Left lobe of liver (tissue), 1 donor: ENCODE results near the gene PTGIR. TPM values are rescaled to one million over a fixed set of nuclear protein-coding genes. Genes with fewer than 3 reads are reported as not detected.

Source experiments
- total RNA-seq: library from RNA; stranded (reverse); gene quantifications from one replicate; pipeline ENCODE4 v1.2.1, GENCODE V29; 2021
- donor health status: DM: no; HTN: yes; CAD: no.

Gene PTGIR
- total RNA-seq, 1 donor from 2014 or later, result 3.0 TPM

Other genes with a start within 250 kb of the PTGIR start
- 0.55 TPM for gene CCDC8, start 211.5 kb downstream of the PTGIR start, total RNA-seq
- gene PNMA8C, start 196.2 kb downstream of the PTGIR start, total RNA-seq, result not detected
- gene PNMA8A, start 153.5 kb downstream of the PTGIR start, total RNA-seq, result 0.48 TPM
- gene PNMA8B, start 129.2 kb downstream of the PTGIR start, total RNA-seq, result 0.35 TPM
- gene CALM3, start 23.8 kb downstream of the PTGIR start, total RNA-seq, result 89.6 TPM
- not detected for gene GNG8, start 11.1 kb upstream of the PTGIR start, total RNA-seq
- 1.2 TPM for gene DACT3, start 36.1 kb upstream of the PTGIR start, total RNA-seq
- 13.7 TPM for gene PRKD2, start 92.0 kb upstream of the PTGIR start, total RNA-seq
- gene FKRP, start 121.0 kb upstream of the PTGIR start, total RNA-seq, result 6.6 TPM
- gene STRN4, start 121.4 kb upstream of the PTGIR start, total RNA-seq, result 24.1 TPM
- 3.8 TPM for gene SLC1A5, start 163.5 kb upstream of the PTGIR start, total RNA-seq
- gene AP2S1, start 225.8 kb upstream of the PTGIR start, total RNA-seq, result 89.1 TPM
- 56.9 TPM for gene ARHGAP35, start 235.9 kb upstream of the PTGIR start, total RNA-seq